HL-60 (cell line): Measurements from ENCODE around the gene PDRG1.

Experiments
- DNase-seq, 2 experiments: peaks; one replicate each; pipeline ENCODE4 v3.0.0-alpha.2; 2010 to 2020; ENCODE audit warnings: low read depth in 1 of 2, low spot score in 1 of 2
- H3K27ac ChIP-seq: fragments of 250-450 bp; sonication (Bioruptor Pico); replicated peaks from 2 replicates; pipeline ENCODE4 v1.5.1; 2020; ENCODE audit warnings: mild to moderate bottlenecking, moderate library complexity
- H3K27me3 ChIP-seq: fragments of 250-450 bp; sonication (Bioruptor Pico); 2 replicates; pipeline ENCODE4 v1.5.1; 2021; ENCODE audit warnings: mild to moderate bottlenecking, moderate library complexity; ENCODE audit not compliant: insufficient read depth, poor library complexity, severe bottlenecking
- H3K4me3 ChIP-seq: replicated peaks from 2 replicates; pipeline ENCODE4 v1.5.1; 2011; ENCODE audit warnings: mild to moderate bottlenecking, control low read depth, low read length; ENCODE audit not compliant: insufficient read depth
- CTCF ChIP-seq: IDR thresholded peaks from one replicate; pipeline ENCODE4 v1.5.1; 2011; ENCODE audit warnings: low read length, control low read depth, inconsistent platforms; ENCODE audit not compliant: insufficient read depth
- GABPA ChIP-seq: IDR thresholded peaks from 2 replicates; pipeline ENCODE4 v1.6.1; 2012; ENCODE audit warnings: low read depth
- POLR2AphosphoS5 ChIP-seq: IDR thresholded peaks from 2 replicates; pipeline ENCODE4 v1.6.1; 2012; ENCODE audit warnings: low read depth
- REST ChIP-seq: IDR thresholded peaks from 2 replicates; pipeline ENCODE4 v1.6.1; 2012; ENCODE audit warnings: low read depth; ENCODE audit not compliant: insufficient replicate concordance
- SPI1 ChIP-seq: IDR thresholded peaks from 2 replicates; pipeline ENCODE4 v1.6.1; 2012; ENCODE audit warnings: low read depth, mild to moderate bottlenecking, borderline replicate concordance

PDRG1 gene

GRCh38 chr20:31968291-31969126, 16.7 kb upstream of the PDRG1 start:
- H3K27me3 ChIP-seq = peaks cover 10% of the 10 kb centered on the region
- TF ChIP-seq SPI1 (no peak), REST (peak; percentile 100), POLR2AphosphoS5 (no peak), CTCF (no peak), GABPA (peak; percentile 39; the same call in 1 of the 2 replicates)
- DNase-seq = peak; percentile 52 to 69
- no peak overlapping the region for H3K27ac ChIP-seq
- peak overlapping the region; percentile 54 for H3K4me3 ChIP-seq

GRCh38 chr20:31967830-31968249, 16.0 kb upstream of the PDRG1 start, which contains the start of gene XKR7:
Gene XKR7, plus strand, starts transcription at chr20:31968151. Its CDS starts 25 bp downstream, at chr20:31968176.
- H3K27me3 ChIP-seq = peaks cover 10% of the 10 kb centered on the region
- TF ChIP-seq SPI1 (peak; percentile 77), CTCF (no peak)
- H3K4me3 ChIP-seq = peak within 1 kb of the TSS; percentile 54
- DNase-seq = peak; percentile 47 to 58
- H3K27ac ChIP-seq = no peak within 1 kb of the TSS

- no peak for DNase-seq
These were observed 15.3 kb upstream of the PDRG1 start for GRCh38 chr20:31966991-31967655.

More at GRCh38 chr20:31966991-31967655, 15.3 kb upstream of the PDRG1 start:
- peaks cover 10% of the 10 kb centered on the region for H3K27me3 ChIP-seq
- H3K27ac ChIP-seq = no peak overlapping the region
- no peak overlapping the region for H3K4me3 ChIP-seq
- TF ChIP-seq SPI1 (no peak), GABPA (no peak), CTCF (no peak), REST (no peak), POLR2AphosphoS5 (no peak)
